Mucosa of rectum (tissue), 2 donors: ENCODE data around the gene AOC2.
A peak's percentile ranks its signal among the peaks of the same experiment; 100 is the strongest.

Experiments used
- H3K27ac ChIP-seq, 2 donors: one replicate each; pipeline ENCODE4 v1.7.0; 2013; ENCODE audit warnings: inconsistent platforms in 2 of 2, low read depth in 2 of 2, low read length in 2 of 2
- H3K27me3 ChIP-seq, 2 donors: one replicate each; pipeline ENCODE4 v1.7.0; 2013; ENCODE audit warnings: low read length in 2 of 2; ENCODE audit not compliant: control insufficient read depth in 2 of 2, insufficient read depth in 2 of 2
- H3K36me3 ChIP-seq, 2 donors: one replicate each; pipeline ENCODE4 v1.7.0; 2013; ENCODE audit warnings: low read length in 2 of 2; ENCODE audit not compliant: control insufficient read depth in 2 of 2, insufficient read depth in 2 of 2
- H3K4me1 ChIP-seq, 2 donors: one replicate each; pipeline ENCODE4 v1.7.0; 2013; ENCODE audit warnings: low read length in 2 of 2, mild to moderate bottlenecking in 1 of 2; ENCODE audit not compliant: control insufficient read depth in 2 of 2, insufficient read depth in 2 of 2
- H3K4me3 ChIP-seq, 2 donors: one replicate each; pipeline ENCODE4 v1.7.0; 2013; ENCODE audit warnings: low read length in 2 of 2
- H3K9ac ChIP-seq, 2 donors: one replicate each; pipeline ENCODE4 v1.7.0; 2013; ENCODE audit warnings: low read length in 2 of 2, low read depth in 1 of 2, mild to moderate bottlenecking in 1 of 2
- H3K9me3 ChIP-seq, 2 donors: one replicate each; pipeline ENCODE4 v1.7.0; 2013; ENCODE audit warnings: low read length in 2 of 2; ENCODE audit not compliant: control insufficient read depth in 2 of 2
- donor health status: healthy.
- donor health status: Normal muscosa, but diverticular disease.

AOC2 gene

GRCh38 chr17:42832213-42832933, 12.0 kb upstream of the AOC2 start:
- Histone ChIP-seq H3K36me3 (peaks cover 6 to 11% of the 10 kb centered on the region in 2 donors), H3K9ac (peak overlapping the region; percentile 93 to 94), H3K4me1 (peaks cover 11 to 16% of the 10 kb centered on the region in 2 donors), H3K27me3 (no peaks in the 10 kb centered on the region), H3K4me3 (peak overlapping the region; percentile 93 to 99), H3K27ac (peak overlapping the region; percentile 69 to 87), H3K9me3 (no peaks in the 10 kb centered on the region)

GRCh38 chr17:42832934-42833766, 11.2 kb upstream of the AOC2 start, which contains the start of gene PSME3:
Gene PSME3 (plus strand): TSS chr17:42833397. CDS start chr17:42833632, 235 bp downstream.
- H3K27me3 ChIP-seq = no peaks in the 10 kb centered on the region
- peaks cover 13 to 19% of the 10 kb centered on the region in 2 donors for H3K36me3 ChIP-seq
- H3K4me3 ChIP-seq = peak within 1 kb of the TSS; percentile 93 to 99
- peak within 1 kb of the TSS; percentile 69 to 87 for H3K27ac ChIP-seq
- peaks cover 11 to 16% of the 10 kb centered on the region in 2 donors for H3K4me1 ChIP-seq
- H3K9me3 ChIP-seq = no peaks in the 10 kb centered on the region
- peak within 1 kb of the TSS; percentile 93 to 94 for H3K9ac ChIP-seq

GRCh38 chr17:42833767-42834422, 10.5 kb upstream of the AOC2 start:
- Histone ChIP-seq H3K4me3 (peak overlapping the region; percentile 93 to 99), H3K9me3 (no peaks in the 10 kb centered on the region), H3K27ac (peak overlapping the region; percentile 69 to 87), H3K27me3 (no peaks in the 10 kb centered on the region), H3K9ac (peak overlapping the region; percentile 93 to 94), H3K4me1 (peaks cover 11 to 16% of the 10 kb centered on the region in 2 donors), H3K36me3 (peaks cover 19 to 26% of the 10 kb centered on the region in 2 donors)

GRCh38 chr17:42835732-42836131, 8.6 kb upstream of the AOC2 start:
- Histone ChIP-seq H3K9ac (no peak overlapping the region), H3K36me3 (peaks cover 24 to 34% of the 10 kb centered on the region in 2 donors), H3K27ac (no peak overlapping the region)

GRCh38 chr17:42841975-42842685, 2.2 kb upstream of the AOC2 start:
- Histone ChIP-seq H3K4me3 (no peak overlapping the region), H3K27ac (no peak overlapping the region), H3K9me3 (no peaks in the 10 kb centered on the region), H3K27me3 (no peaks in the 10 kb centered on the region), H3K9ac (no peak overlapping the region), H3K4me1 (no peaks in the 10 kb centered on the region), H3K36me3 (peaks cover 62 to 63% of the 10 kb centered on the region in 2 donors)

More at GRCh38 chr17:42835732-42836131, 8.6 kb upstream of the AOC2 start:
- Histone ChIP-seq H3K27me3 (no peaks in the 10 kb centered on the region), H3K4me1 (peaks cover 11 to 16% of the 10 kb centered on the region in 2 donors), H3K4me3 (no peak overlapping the region), H3K9me3 (no peaks in the 10 kb centered on the region)

- Histone ChIP-seq H3K4me1 (no peaks in the 10 kb centered on the region), H3K9ac (no peak overlapping the region), H3K27me3 (no peaks in the 10 kb centered on the region), H3K27ac (no peak overlapping the region), H3K9me3 (no peaks in the 10 kb centered on the region), H3K4me3 (no peak overlapping the region), H3K36me3 (peaks cover 52% of the 10 kb centered on the region in 2 donors)
Observed at GRCh38 chr17:42843358-42843934, 934 bp upstream of the AOC2 start.

- H3K9me3 ChIP-seq = no peaks in the 10 kb centered on the region
- no peak overlapping the region for H3K27ac ChIP-seq
- peaks cover 0 to 2% of the 10 kb centered on the region in 2 donors for H3K4me1 ChIP-seq
- H3K36me3 ChIP-seq = peaks cover 40 to 42% of the 10 kb centered on the region in 2 donors
- H3K9ac ChIP-seq = no peak overlapping the region
- H3K4me3 ChIP-seq = no peak overlapping the region
- peaks cover 0 to 2% of the 10 kb centered on the region in 2 donors for H3K27me3 ChIP-seq
Observed at GRCh38 chr17:42844761-42845555, 578 bp downstream of the AOC2 start.

- Histone ChIP-seq H3K9ac (no peak overlapping the region), H3K4me1 (peaks cover 0 to 2% of the 10 kb centered on the region in 2 donors), H3K4me3 (no peak overlapping the region), H3K9me3 (no peaks in the 10 kb centered on the region), H3K27ac (no peak overlapping the region), H3K36me3 (peaks cover 40 to 42% of the 10 kb centered on the region in 2 donors), H3K27me3 (peaks cover 0 to 4% of the 10 kb centered on the region in 2 donors)
Observed at GRCh38 chr17:42845556-42845917, 1.2 kb downstream of the AOC2 start.
